GM19023 (cell line): ENCODE results near the gene FLVCR1.
"Not testable (repeated sequence)": the region's sequence is repeated elsewhere in the genome, so short reads cannot be mapped to it uniquely, and the experiment has no call there.

Source experiments
- ATAC-seq: cut with Tn5 transposase; IDR thresholded peaks from one replicate; pipeline ENCODE4 v1.9.1; 2021; ENCODE audit warnings: mild to moderate bottlenecking, moderate library complexity; ENCODE audit not compliant: unreplicated experiment

The FLVCR1 gene

DNA sequence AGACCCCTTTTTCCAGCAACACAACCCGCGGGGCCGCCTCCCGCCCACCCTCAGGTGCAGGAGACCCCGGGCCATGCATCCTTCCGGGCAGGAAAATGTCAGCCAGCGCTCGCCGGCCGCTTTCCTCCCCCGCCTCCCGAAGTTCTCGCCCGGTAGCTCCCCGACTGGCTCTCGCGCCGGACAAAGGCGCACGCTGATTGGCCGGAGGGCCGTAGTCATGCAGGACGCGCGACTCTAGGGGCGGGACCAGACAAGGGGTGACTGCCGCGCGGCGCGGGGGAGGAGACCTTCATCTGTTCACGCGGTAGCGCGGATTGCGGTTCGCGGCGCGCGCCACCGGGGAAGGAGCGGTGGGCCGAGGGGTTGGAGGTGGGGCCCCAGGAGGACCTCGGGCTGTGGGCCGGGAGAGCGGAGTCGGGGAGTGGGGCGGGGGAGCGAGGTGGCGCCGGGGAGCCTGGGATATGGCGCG is at the start of gene FLVCR1:
Gene FLVCR1, plus strand, starts transcription at position 284 of the 469 bp plus-strand sequence. Its CDS starts 178 bp downstream, at position 462.
- peak; percentile 98 for ATAC-seq

- ATAC-seq, result no peak
Observed at GRCh38 chr1:212814537-212815334, 43.3 kb upstream of the FLVCR1 start.

GRCh38 chr1:212816567-212817278 is 41.4 kb upstream of the FLVCR1 start:
- ATAC-seq, result no peak

- peak; percentile 71 for ATAC-seq
Observed at GRCh38 chr1:212819726-212820125, 38.3 kb upstream of the FLVCR1 start.

GRCh38 chr1:212820969-212821368 is 37.1 kb upstream of the FLVCR1 start:
- no peak for ATAC-seq

- no peak for ATAC-seq
Observed at GRCh38 chr1:212822956-212823355, 35.1 kb upstream of the FLVCR1 start.

DNA sequence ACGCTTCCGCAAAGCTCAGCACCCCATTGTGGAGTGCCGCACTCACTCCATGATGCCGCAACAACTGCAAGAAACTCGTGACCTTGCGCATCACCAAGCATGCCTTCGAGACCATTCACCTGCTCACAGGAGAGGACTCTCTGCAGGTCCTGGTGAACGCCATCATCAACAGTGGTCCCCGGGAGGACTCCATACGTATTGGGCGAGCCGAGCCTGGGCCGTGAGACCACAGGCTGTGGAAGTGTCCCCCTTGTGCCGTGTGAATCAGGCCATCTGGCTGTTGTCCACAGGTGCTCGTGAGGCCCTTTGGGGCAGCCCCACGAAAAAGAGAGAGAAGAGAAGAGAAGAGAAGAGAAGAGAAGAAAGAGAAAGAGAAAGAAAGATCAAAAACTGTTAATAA is 33.9 kb upstream of the FLVCR1 start:
- ATAC-seq, result no peak

- ATAC-seq, result no peak
Observed at GRCh38 chr1:212825798-212826452, 32.1 kb upstream of the FLVCR1 start.

DNA sequence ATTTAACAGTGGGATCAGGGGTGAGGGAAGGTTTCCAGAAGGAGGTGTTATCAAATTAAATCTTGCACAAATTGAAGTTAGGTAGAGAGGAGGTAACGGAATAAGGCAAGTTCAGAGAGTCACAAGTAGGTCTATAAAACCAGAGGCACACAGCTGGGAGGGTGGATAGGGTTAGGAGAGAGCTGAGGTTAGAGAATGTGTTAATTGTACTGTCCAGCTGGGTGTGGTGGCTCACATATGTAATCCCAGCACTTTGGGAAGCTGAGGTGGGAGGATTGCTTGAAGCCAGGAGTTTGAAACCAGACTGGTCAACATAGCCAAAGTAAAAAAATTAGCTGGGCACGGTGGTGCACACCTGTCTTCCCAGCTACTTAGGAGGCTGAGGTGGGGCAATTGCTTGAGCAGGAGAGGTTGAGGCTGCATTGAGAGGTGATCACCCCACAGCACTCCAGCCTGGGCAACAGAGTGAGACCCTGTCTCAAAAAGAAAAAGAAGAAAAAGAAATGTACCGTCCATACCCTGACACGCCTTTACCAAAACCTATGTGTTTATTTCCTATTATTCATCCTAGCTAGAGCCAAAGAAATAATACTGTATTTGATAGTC is 30.8 kb upstream of the FLVCR1 start:
- ATAC-seq, result no peak

- ATAC-seq, result no peak
Observed at GRCh38 chr1:212827831-212828278, 30.2 kb upstream of the FLVCR1 start.

DNA sequence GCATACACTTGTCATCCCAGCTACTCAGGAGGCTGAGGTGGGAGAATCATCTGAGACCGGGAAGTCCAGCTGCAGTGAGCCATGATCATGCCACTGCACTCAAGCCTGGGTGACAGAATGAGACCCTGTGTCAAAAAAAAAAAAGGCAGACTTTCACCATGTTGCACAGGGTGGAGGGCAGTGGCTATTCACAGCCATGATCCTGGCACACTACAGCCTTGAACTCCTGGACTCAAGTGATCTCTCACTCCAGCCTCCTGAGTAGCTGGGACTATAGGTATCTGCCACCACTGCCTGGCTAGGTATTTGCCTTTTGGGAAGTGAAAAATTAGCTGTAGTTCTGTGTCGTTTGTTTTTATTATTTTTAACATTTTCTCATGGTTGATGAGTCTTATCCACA is 29.7 kb upstream of the FLVCR1 start:
- no peak for ATAC-seq

DNA sequence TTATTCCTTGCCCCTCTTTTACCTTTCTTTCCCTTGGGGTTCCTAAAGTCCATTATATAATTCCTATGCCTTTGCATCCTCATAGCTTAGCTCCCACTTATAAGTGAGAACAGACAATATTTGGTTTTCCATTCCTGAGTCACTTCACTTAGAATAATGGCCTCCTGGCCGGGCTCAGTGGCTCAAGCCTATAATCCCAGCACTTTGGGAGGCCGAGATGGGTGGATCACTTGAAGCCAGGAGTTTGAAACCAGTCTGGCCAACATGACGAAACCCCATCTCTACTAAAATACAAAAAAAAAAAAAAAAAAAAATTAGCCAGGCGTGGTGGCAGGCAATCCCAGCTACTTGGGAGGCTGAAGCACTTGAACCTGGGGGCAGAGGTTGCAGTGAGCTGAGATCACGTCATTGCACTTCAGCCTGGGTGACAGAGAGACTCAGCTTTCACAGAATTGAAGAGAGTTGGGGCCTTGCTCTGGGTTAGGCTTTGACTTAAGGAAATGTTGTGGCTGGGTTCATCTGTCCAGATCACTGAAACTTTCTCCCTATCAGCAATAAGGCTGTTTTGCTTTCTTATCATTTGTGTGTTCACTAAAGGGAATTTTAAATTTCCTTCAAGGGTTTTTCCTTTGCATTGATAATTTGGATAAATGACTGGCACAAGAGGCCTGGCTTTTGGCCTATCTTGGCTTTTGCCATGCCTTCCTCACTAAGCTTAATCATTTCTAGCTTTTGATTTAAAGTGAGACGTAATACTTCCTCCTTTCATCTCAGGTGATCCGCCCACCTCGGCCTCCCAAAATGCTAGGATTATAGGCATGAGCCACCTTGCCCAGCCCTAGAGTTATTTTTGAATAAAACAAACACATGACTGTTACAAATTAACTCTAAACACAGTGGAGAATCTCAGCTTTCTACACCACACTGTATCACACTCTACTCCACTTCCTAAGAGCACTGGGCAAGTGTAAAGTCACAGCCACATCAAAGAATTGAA is 24.6 kb upstream of the FLVCR1 start:
- peak; percentile 75 for ATAC-seq

- no peak for ATAC-seq
Observed at GRCh38 chr1:212838145-212838544, 19.9 kb upstream of the FLVCR1 start.

- ATAC-seq, result not testable (repeated sequence)
Observed at GRCh38 chr1:212844521-212844920, 13.6 kb upstream of the FLVCR1 start.

- ATAC-seq, result no peak
Observed at GRCh38 chr1:212847549-212847948, 10.5 kb upstream of the FLVCR1 start, which contains the start of gene SPATA45. SPATA45 (minus strand) TSS chr1:212847649; CDS start chr1:212836149, 11,500 bp downstream.

DNA sequence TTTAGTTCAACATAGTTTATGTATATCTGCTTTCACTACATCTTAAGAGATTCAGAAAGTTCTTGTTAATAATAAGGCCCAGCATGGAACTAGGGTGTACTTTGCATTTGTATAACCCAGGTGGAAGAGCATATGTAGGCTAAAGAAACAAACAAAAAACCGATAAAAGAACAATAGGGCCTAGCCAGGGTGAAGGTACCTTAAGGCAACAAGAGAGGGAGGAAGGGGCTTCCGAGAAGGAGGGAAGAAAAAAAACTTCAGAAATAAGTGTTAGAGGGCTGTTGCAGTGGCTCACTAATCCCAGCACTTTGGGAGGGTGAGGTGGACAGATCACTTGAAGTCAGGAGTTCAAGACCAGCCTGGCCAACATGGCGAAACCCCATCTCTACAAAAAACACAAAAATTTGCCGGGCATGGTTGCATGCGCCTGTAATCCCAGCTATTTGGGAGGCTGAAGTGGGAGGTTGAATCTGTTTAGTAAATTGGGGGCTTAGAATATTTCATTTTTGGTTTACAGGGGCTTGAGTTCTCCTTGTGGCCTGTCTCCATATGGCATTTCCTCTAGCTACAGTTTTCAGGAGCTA is 5.9 kb upstream of the FLVCR1 start:
- no peak for ATAC-seq

DNA sequence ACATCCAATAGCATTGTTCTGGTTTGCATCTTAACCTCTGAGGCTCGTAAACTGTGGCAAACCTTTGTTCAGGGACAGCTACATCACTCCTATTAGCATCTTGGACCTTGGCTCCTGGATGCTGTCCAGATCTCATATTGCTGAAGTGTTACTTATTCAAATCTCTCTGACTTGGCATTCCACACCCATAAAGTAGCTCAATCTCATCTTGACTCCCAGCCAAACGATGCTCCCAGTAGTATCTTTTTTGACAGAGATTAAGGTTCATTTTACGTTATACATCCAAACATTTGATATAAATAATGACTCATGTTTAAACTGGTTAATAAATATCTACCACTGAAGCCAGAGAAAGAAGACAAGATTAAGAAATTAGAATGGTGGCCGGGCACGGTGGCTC is 4.4 kb upstream of the FLVCR1 start:
- ATAC-seq, result no peak

GRCh38 chr1:212856755-212857154 is 1.3 kb upstream of the FLVCR1 start:
- ATAC-seq, result no peak
